Chondrocyte (in vitro differentiated cells): ENCODE data around the gene ICA1. TPM values are rescaled to one million over a fixed set of nuclear protein-coding genes. Genes with fewer than 3 reads are reported as not detected.
"Not testable (repeated sequence)": the region's sequence is repeated elsewhere in the genome, so short reads cannot be mapped to it uniquely, and the experiment has no call there.

Experiments
- DNase-seq: peaks from one replicate; pipeline ENCODE4 v3.0.0; 2021; ENCODE audit warnings: mixed read lengths, low spot score
- H3K27ac Mint-ChIP-seq: one replicate; pipeline ENCODE4 v1.8.0; 2021; ENCODE audit warnings: mild to moderate bottlenecking, moderate library complexity, mixed read lengths; ENCODE audit not compliant: unreplicated experiment
- H3K27me3 Mint-ChIP-seq: 2 replicates; pipeline ENCODE4 v1.8.0; 2021; ENCODE audit warnings: low read depth, mixed read lengths
- H3K36me3 Mint-ChIP-seq: 2 replicates; pipeline ENCODE4 v1.8.0; 2021; ENCODE audit warnings: low read depth, mixed read lengths
- H3K4me1 Mint-ChIP-seq: 2 replicates; pipeline ENCODE4 v1.8.0; 2021; ENCODE audit warnings: low read depth, mild to moderate bottlenecking, mixed read lengths
- H3K4me3 Mint-ChIP-seq: one replicate; pipeline ENCODE4 v1.8.0; 2021; ENCODE audit warnings: mild to moderate bottlenecking, moderate library complexity, mixed read lengths; ENCODE audit not compliant: unreplicated experiment
- H3K9me3 Mint-ChIP-seq: 2 replicates; pipeline ENCODE4 v1.8.0; 2021; ENCODE audit warnings: low read depth, mixed read lengths
- CTCF ChIP-seq: fragments of 200-600 bp; sonication (generic); IDR thresholded peaks from 2 replicates; pipeline ENCODE4 v1.5.0; 2021; ENCODE audit warnings: antibody characterized with exemption, mild to moderate bottlenecking, moderate library complexity
- long read RNA-seq: library from polyadenylated mRNA; stranded (forward); transcript quantifications from one replicate; pipeline ENCODE4 v2.0.0, GENCODE V29; 2021
- total RNA-seq: library from RNA; stranded (reverse); gene quantifications from 3 replicates; pipeline ENCODE4 v1.2.1, GENCODE V29; 2021

The ICA1 gene
- 2.2 to 5.0 TPM (median 3.7 TPM) in 3 replicates for total RNA-seq
- long read RNA-seq, transcript ICA1-206 (14 exons, 2,458 nt) = major isoform, 7 of 15 reads
- long read RNA-seq, partial matches to known transcripts = 0 of 15 reads
- long read RNA-seq, other reads (novel, unspliced or antisense) = 6 of 15 reads

- no peak for TF ChIP-seq CTCF
- peaks cover 26% of the 10 kb centered on the region for H3K27me3 Mint-ChIP-seq
- H3K27ac Mint-ChIP-seq = peak within 1 kb of the TSS; percentile 18
- H3K4me3 Mint-ChIP-seq = peak within 1 kb of the TSS; percentile 73
- H3K4me1 Mint-ChIP-seq = peaks cover 8% of the 10 kb centered on the region
- H3K36me3 Mint-ChIP-seq = peaks cover 2% of the 10 kb centered on the region
- peaks cover 9% of the 10 kb centered on the region for H3K9me3 Mint-ChIP-seq
- peak; percentile 91 for DNase-seq
These were observed at the start of gene ICA1 for GRCh38 chr7:8261711-8262695. ICA1 (minus strand) TSS chr7:8262167; CDS start chr7:8235926, 26,241 bp downstream.

- Mint-ChIP-seq H3K27ac (no peak overlapping the region), H3K4me3 (no peak overlapping the region), H3K4me1 (no peaks in the 10 kb centered on the region), H3K36me3 (no peaks in the 10 kb centered on the region), H3K27me3 (no peaks in the 10 kb centered on the region), H3K9me3 (peaks cover 23% of the 10 kb centered on the region)
- no peak for DNase-seq
- TF ChIP-seq CTCF = no peak
These were observed 48.9 kb upstream of the ICA1 start for GRCh38 chr7:8310876-8311275.

- Mint-ChIP-seq H3K27me3 (no peaks in the 10 kb centered on the region), H3K36me3 (no peaks in the 10 kb centered on the region), H3K9me3 (peaks cover 7% of the 10 kb centered on the region), H3K4me3 (no peak overlapping the region), H3K4me1 (no peaks in the 10 kb centered on the region), H3K27ac (no peak overlapping the region)
- no peak for DNase-seq
- no peak for TF ChIP-seq CTCF
These were observed 43.8 kb upstream of the ICA1 start for GRCh38 chr7:8305625-8306388.

DNA sequence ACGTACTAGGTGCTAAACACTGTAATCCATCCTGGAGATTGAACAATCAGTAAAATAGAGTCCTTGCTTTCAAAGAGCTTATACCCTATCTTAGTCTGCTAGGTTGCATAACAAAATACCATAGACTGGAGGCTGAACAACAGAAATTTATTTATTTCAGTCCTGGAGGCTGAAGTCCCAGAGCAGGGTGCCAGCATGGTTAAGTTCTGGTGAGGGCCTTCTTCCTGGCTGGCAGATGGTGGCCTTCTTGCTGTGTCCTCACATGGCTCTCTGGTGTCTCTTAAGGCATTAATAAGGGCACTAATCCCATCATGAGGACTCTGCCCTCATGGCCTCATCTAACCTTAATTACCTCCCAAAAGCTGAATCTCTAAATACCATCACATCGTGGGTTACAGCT is 43.1 kb upstream of the ICA1 start:
- Mint-ChIP-seq H3K4me3 (no peak overlapping the region), H3K4me1 (no peaks in the 10 kb centered on the region), H3K36me3 (peaks cover 1% of the 10 kb centered on the region), H3K27ac (no peak overlapping the region), H3K9me3 (peaks cover 9% of the 10 kb centered on the region), H3K27me3 (no peaks in the 10 kb centered on the region)
- no peak for DNase-seq
- TF ChIP-seq CTCF = no peak

DNA sequence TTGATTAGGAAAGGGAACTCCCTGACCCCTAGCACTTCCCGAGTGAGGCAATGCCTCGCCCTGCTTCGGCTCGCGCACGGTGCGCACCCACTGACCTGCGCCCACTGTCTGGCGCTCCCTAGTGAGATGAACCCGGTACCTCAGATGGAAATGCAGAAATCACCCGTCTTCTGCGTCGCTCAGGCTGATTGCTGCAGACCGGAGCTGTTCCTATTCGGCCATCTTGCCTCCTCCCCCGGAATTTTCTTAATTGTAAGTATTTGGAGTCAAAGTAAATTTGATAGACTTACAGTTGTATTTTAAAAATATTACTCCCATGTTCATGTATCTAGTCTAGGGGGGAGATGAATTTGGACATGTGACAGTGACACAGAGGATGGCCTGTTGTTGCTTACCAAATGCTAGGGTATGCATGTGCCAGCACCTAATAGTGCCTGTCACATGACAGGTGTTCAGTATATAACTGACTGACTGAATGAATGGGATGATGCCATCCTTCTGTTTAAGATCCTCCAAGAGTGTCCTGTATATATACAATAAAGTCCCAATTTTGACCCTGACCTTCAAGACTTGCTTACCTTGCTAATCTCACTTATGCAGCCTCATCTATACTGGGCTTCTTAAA is 42.0 kb upstream of the ICA1 start:
- TF ChIP-seq CTCF = no peak
- Mint-ChIP-seq H3K9me3 (peaks cover 9% of the 10 kb centered on the region), H3K27me3 (no peaks in the 10 kb centered on the region), H3K4me3 (peak overlapping the region; percentile 41), H3K4me1 (no peaks in the 10 kb centered on the region), H3K27ac (no peak overlapping the region), H3K36me3 (peaks cover 1% of the 10 kb centered on the region)
- no peak for DNase-seq

- H3K27ac Mint-ChIP-seq, H3K9me3 Mint-ChIP-seq, H3K36me3 Mint-ChIP-seq, H3K27me3 Mint-ChIP-seq, H3K4me1 Mint-ChIP-seq, DNase-seq, H3K4me3 Mint-ChIP-seq: not testable (repeated sequence)
These were observed 35.1 kb upstream of the ICA1 start for GRCh38 chr7:8297023-8297422.
